Heart right ventricle (tissue), 16 donors: ENCODE measurements around the gene NTRK2. TPM values are rescaled to one million over a fixed set of nuclear protein-coding genes. Genes with fewer than 3 reads are reported as not detected.

ENCODE experiments used
- ATAC-seq, 8 donors: fragments of 200-7000 bp; cut with Tn5 transposase; one replicate each; pipeline ENCODE4 v1.9.1; 2020; ENCODE audit warnings: mild to moderate bottlenecking in 8 of 8, moderate library complexity in 8 of 8, moderate number of reproducible peaks in 1 of 8
- DNase-seq, 2 donors: peaks; one replicate each; pipeline ENCODE4 v3.0.0-alpha.2; 2020
- H3K27ac ChIP-seq, 10 donors: fragments of 200-600 bp; sonication (generic) in 2 of 10; one replicate each; pipeline versions ENCODE4 v1.5.0 to v1.8.0; 2020 to 2022; ENCODE audit warnings: mild to moderate bottlenecking in 3 of 10
- H3K27me3 ChIP-seq, 7 donors: fragments of 200-600 bp; one replicate each; pipeline ENCODE4 v1.8.0; 2021 to 2022; ENCODE audit warnings: mild to moderate bottlenecking in 2 of 7
- H3K36me3 ChIP-seq, 9 donors: fragments of 200-600 bp; sonication (generic) in 1 of 9; one replicate each; pipeline versions ENCODE4 v1.5.0 to v1.8.0; 2020 to 2022; ENCODE audit warnings: mild to moderate bottlenecking in 2 of 9
- H3K4me1 ChIP-seq, 9 donors: fragments of 200-600 bp; sonication (generic) in 1 of 9; one replicate each; pipeline versions ENCODE4 v1.5.0 to v1.8.0; 2020 to 2022; ENCODE audit warnings: mild to moderate bottlenecking in 4 of 9
- H3K4me3 ChIP-seq, 10 donors: fragments of 200-600 bp; sonication (generic) in 2 of 10; one replicate each; pipeline versions ENCODE4 v1.5.0 to v1.8.0; 2020 to 2022; ENCODE audit warnings: mild to moderate bottlenecking in 7 of 10, moderate library complexity in 2 of 10
- H3K9me3 ChIP-seq, 11 donors: fragments of 200-600 bp in 10 of 11; sonication (generic) in 2 of 11; one replicate each; pipeline versions ENCODE4 v1.5.0 to v1.8.0; 2013 to 2022; ENCODE audit warnings: mild to moderate bottlenecking in 2 of 11, control low read depth in 1 of 11, moderate library complexity in 1 of 11
- CTCF ChIP-seq, 9 donors: fragments of 200-600 bp; sonication (generic) in 2 of 9; IDR thresholded peaks; one replicate each; pipeline versions ENCODE4 v1.5.0 to v1.8.0; 2021 to 2022; ENCODE audit warnings: antibody characterized with exemption in 9 of 9, mild to moderate bottlenecking in 5 of 9, moderate library complexity in 1 of 9
- WGBS, 2 donors: extraction: QIAGEN DNeasy Blood & Tissue Kit; methylation state at CpG; one replicate each; pipeline ENCODE4 v1.1.7; 2013; ENCODE audit warnings: inconsistent platforms in 1 of 2; 5-methylcytosine and 5-hydroxymethylcytosine counted together
- intact Hi-C, 10 donors: fragments of 100-400 bp; cut with DNase I; formaldehyde crosslinking; loops; one replicate each; pipeline versions ENCODE4 v1.11.1 to v1.14.2; 2022
- polyA plus RNA-seq, 2 donors: library from polyadenylated mRNA; stranded (reverse); fragments of 200-250 nt; gene quantifications; one replicate each; pipeline ENCODE4 v1.2.3, GENCODE V29; 2013
- total RNA-seq, 10 donors: library from RNA; stranded (reverse); fragmentation: NEBNext Ultra II Directional in 3 of 10; extraction: Animal tissue kit (Norgen Biotek cat#: 25700) in 3 of 10; gene quantifications; one replicate each; pipeline versions ENCODE4 v1.2.1 to v1.2.4, GENCODE V29; 2021 to 2023
- donor health status: Arrhythmogenic right ventricular cardiomyopathy.
- donor health status: ischemic (EF 13 %, LVEDD 7.1; RV severe dilation, severe dysfunction).
- donor health status: healthy with polysubstance abuse.
- donor health status: DM: no; HTN: yes; CAD: no.
- donor health status: DM: no; HTN: no; CAD: no.
- donor health status: ischemic (EF 25% LVEDD 6.9; RV normal size, moderate dysfunction).
- donor health status: ischemic (EF 25% LVEDD 5.7; RV mildly dilated, moderate dysfunction).
- donor health status: healthy.
- donor health status: DM: yes; HTN: yes; CAD: no.
- donor health status: Ischemic cardiomyopathy.
- donor health status: ischemic (EF 35%, LVEDD 5.7; RV mildly dilated, moderate dysfunction).
- donor health status: nonischemic (EF 11% LVEDD 7.7; RV severe dilation, severe dysfunction).
- donor health status: DM: yes; HTN: yes; CAD: no.
- donor health status: PGD.
- donor health status: ischemic (EF 29% LVEDD 5.4; RV normal size, mild dysfunction).
- donor health status: nonischemic (EF 23%, LVEDD 6.1; RV moderate dilation, normal function).

NTRK2 gene
- total and polyA plus RNA-seq, 12 donors: 1.8 to 7.7 (median 3.0) TPM

GRCh38 chr9:84996029-84996428 is 326.5 kb downstream of the NTRK2 start:
- intact Hi-C loops: loop anchor here in 1 of 10 donors (10.0 kb wide), 1 partner anchor 61 kb away; no protein-coding TSS in a partner anchor
- 50 to 60% methylated on average over 4 of the region's 4 CpGs for WGBS, 2 donors
- Histone ChIP-seq H3K4me1 (no peaks in the 10 kb centered on the region), H3K9me3 (peaks cover 0 to 12% (median 0%) of the 10 kb centered on the region in 11 donors), H3K27me3 (peaks cover 0 to 12% (median 3%) of the 10 kb centered on the region in 7 donors), H3K4me3 (no peak overlapping the region), H3K27ac (no peak overlapping the region), H3K36me3 (no peaks in the 10 kb centered on the region)
- DNase-seq (no peak), ATAC-seq (no peak)
- TF ChIP-seq CTCF (IDR thresholded peaks at IDR 0.05): no peak

DNA sequence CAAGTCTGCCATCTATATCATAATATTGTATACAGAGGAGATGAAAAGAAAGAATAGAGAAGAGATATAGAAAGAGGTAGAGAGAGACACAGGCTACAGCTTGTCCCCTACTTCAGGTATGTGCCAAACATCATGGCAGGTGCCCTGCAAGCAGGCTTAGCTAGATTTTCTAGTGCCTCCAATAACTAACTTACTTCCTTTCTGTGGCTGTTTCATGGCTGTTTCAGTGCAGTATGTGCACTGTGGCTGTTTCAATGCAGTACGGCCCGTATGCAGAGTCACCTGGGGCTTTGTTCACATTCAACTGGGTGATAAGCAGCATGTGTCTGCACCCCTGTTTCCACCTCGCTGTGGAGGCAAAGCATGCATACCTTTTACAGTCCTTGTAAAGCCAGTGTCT is 327.2 kb downstream of the NTRK2 start:
- ATAC-seq (no peak), DNase-seq (no peak)
- Histone ChIP-seq H3K36me3 (no peaks in the 10 kb centered on the region), H3K9me3 (peaks cover 0 to 19% (median 0%) of the 10 kb centered on the region in 11 donors), H3K4me3 (no peak overlapping the region), H3K27me3 (peaks cover 0 to 9% (median under 1%) of the 10 kb centered on the region in 7 donors), H3K4me1 (no peaks in the 10 kb centered on the region), H3K27ac (no peak overlapping the region)
- TF ChIP-seq CTCF (IDR thresholded peaks at IDR 0.05): no peak
- intact Hi-C loops: loop anchor here in 1 of 10 donors (10.0 kb wide), 1 partner anchor 62 kb away; no protein-coding TSS in a partner anchor
- 88 to 89% methylated on average over 3 of the region's 3 CpGs for WGBS, 2 donors

GRCh38 chr9:84997472-84997871 is 327.9 kb downstream of the NTRK2 start:
- Histone ChIP-seq H3K9me3 (peaks cover 0 to 19% (median 0%) of the 10 kb centered on the region in 11 donors), H3K36me3 (no peaks in the 10 kb centered on the region), H3K27ac (no peak overlapping the region), H3K4me3 (no peak overlapping the region), H3K4me1 (no peaks in the 10 kb centered on the region), H3K27me3 (peaks cover 0 to 4% (median 0%) of the 10 kb centered on the region in 7 donors)
- intact Hi-C loops: loop anchor here in 1 of 10 donors (10.0 kb wide), 1 partner anchor 63 kb away; no protein-coding TSS in a partner anchor
- DNase-seq: no peak
- TF ChIP-seq CTCF (IDR thresholded peaks at IDR 0.05): no peak
- no peak for ATAC-seq
- WGBS, 2 donors: 56 to 72% methylated on average over 2 of the region's 2 CpGs

DNA sequence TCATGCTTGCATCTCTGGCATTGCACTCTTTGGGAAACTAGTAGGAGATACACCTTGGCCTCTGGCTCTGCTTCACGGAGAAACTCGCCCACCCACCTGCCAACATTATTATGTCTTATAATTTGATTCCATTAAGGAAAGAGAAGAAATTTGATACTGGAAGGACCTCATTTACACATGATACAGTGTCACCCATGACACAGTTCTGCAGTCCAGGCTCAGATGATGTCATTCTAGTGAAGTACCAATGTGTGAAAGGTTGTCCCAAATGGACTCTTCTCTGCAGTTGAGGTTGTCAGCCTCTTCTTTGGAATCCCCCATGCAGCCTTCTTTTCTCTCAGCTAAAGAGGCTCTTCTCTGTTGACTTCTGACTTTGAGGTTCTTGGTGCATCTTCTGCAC is 329.1 kb downstream of the NTRK2 start:
- Histone ChIP-seq H3K36me3 (no peaks in the 10 kb centered on the region), H3K9me3 (peaks cover 0 to 19% (median 0%) of the 10 kb centered on the region in 11 donors), H3K27me3 (peaks cover 0 to 7% (median 0%) of the 10 kb centered on the region in 7 donors), H3K27ac (no peak overlapping the region), H3K4me1 (no peaks in the 10 kb centered on the region), H3K4me3 (no peak overlapping the region)
- 61 to 64% methylated on average over 2 of the region's 2 CpGs for WGBS, 2 donors
- DNase-seq (no peak), ATAC-seq (no peak)
- intact Hi-C loops: loop anchor here in 1 of 10 donors (10.0 kb wide), 1 partner anchor 64 kb away; no protein-coding TSS in a partner anchor
- no peak for TF ChIP-seq CTCF (IDR thresholded peaks at IDR 0.05)
